Measurements from ENCODE around the gene RFX2. TPM values are rescaled to one million over a fixed set of nuclear protein-coding genes. Genes with fewer than 3 reads are reported as not detected.

RFX2 gene
- total RNA-seq, 1 donor from 2014 or later: 6.5 TPM

GRCh38 chr19:6095760-6096159, 14.5 kb downstream of the RFX2 start:
- Mint-ChIP-seq H3K9me3 (ENCODE audit: low read depth) (no peaks in the 10 kb centered on the region), H3K4me1 (ENCODE audit: low read depth) (peaks cover 59% of the 10 kb centered on the region), H3K27ac (ENCODE audit: unreplicated experiment) (no peak overlapping the region), H3K36me3 (ENCODE audit: low read depth) (no peaks in the 10 kb centered on the region), H3K4me3 (ENCODE audit: unreplicated experiment) (no peak overlapping the region), H3K27me3 (ENCODE audit: low read depth) (no peaks in the 10 kb centered on the region)
- DNase-seq (ENCODE audit: low spot score): no peak
- TF ChIP-seq CTCF (IDR thresholded peaks at IDR 0.05): no peak

- Mint-ChIP-seq H3K36me3 (ENCODE audit: low read depth) (no peaks in the 10 kb centered on the region), H3K4me1 (ENCODE audit: low read depth) (peaks cover 52% of the 10 kb centered on the region), H3K9me3 (ENCODE audit: low read depth) (no peaks in the 10 kb centered on the region), H3K27me3 (ENCODE audit: low read depth) (no peaks in the 10 kb centered on the region), H3K4me3 (ENCODE audit: unreplicated experiment) (peak overlapping the region; percentile 74), H3K27ac (ENCODE audit: unreplicated experiment) (peak overlapping the region; percentile 98)
- TF ChIP-seq CTCF (IDR thresholded peaks at IDR 0.05): peak; percentile 43
- DNase-seq (ENCODE audit: low spot score): no peak
These were observed 17.7 kb downstream of the RFX2 start for GRCh38 chr19:6092329-6093286.

- Mint-ChIP-seq H3K4me1 (ENCODE audit: low read depth) (peaks cover 60% of the 10 kb centered on the region), H3K27me3 (ENCODE audit: low read depth) (no peaks in the 10 kb centered on the region), H3K4me3 (ENCODE audit: unreplicated experiment) (peak overlapping the region; percentile 74), H3K36me3 (ENCODE audit: low read depth) (no peaks in the 10 kb centered on the region), H3K27ac (ENCODE audit: unreplicated experiment) (peak overlapping the region; percentile 98), H3K9me3 (ENCODE audit: low read depth) (no peaks in the 10 kb centered on the region)
- DNase-seq (ENCODE audit: low spot score): no peak
- TF ChIP-seq CTCF (IDR thresholded peaks at IDR 0.05): no peak
These were observed 18.5 kb downstream of the RFX2 start for GRCh38 chr19:6091771-6092291.

- no peak for DNase-seq (ENCODE audit: low spot score)
- peak overlapping the region; percentile 6 for H3K27ac Mint-ChIP-seq (ENCODE audit: unreplicated experiment)
- H3K27me3 Mint-ChIP-seq (ENCODE audit: low read depth): no peaks in the 10 kb centered on the region
- no peaks in the 10 kb centered on the region for H3K9me3 Mint-ChIP-seq (ENCODE audit: low read depth)
- no peak overlapping the region for H3K4me3 Mint-ChIP-seq (ENCODE audit: unreplicated experiment)
- peaks cover 65% of the 10 kb centered on the region for H3K4me1 Mint-ChIP-seq (ENCODE audit: low read depth)
- H3K36me3 Mint-ChIP-seq (ENCODE audit: low read depth): no peaks in the 10 kb centered on the region
- no peak for TF ChIP-seq CTCF (IDR thresholded peaks at IDR 0.05)
These were observed 19.7 kb downstream of the RFX2 start for GRCh38 chr19:6090634-6091033.

GRCh38 chr19:6088602-6089049, 21.7 kb downstream of the RFX2 start:
- H3K9me3 Mint-ChIP-seq (ENCODE audit: low read depth): no peaks in the 10 kb centered on the region
- peak overlapping the region; percentile 26 for H3K4me3 Mint-ChIP-seq (ENCODE audit: unreplicated experiment)
- TF ChIP-seq CTCF (IDR thresholded peaks at IDR 0.05): no peak
- H3K27ac Mint-ChIP-seq (ENCODE audit: unreplicated experiment): peak overlapping the region; percentile 86
- H3K27me3 Mint-ChIP-seq (ENCODE audit: low read depth): no peaks in the 10 kb centered on the region
- H3K4me1 Mint-ChIP-seq (ENCODE audit: low read depth): peaks cover 61% of the 10 kb centered on the region
- DNase-seq (ENCODE audit: low spot score): no peak
- H3K36me3 Mint-ChIP-seq (ENCODE audit: low read depth): no peaks in the 10 kb centered on the region

All from chondrocyte (in vitro differentiated cells).